ENCODE measurements around the gene TLR1. TPM values are rescaled to one million over a fixed set of nuclear protein-coding genes. Genes with fewer than 3 reads are reported as not detected.

Gene TLR1
- total RNA-seq, 3 donors from 2014 or later = 7.3 to 9.3 (median 7.7) TPM

DNA sequence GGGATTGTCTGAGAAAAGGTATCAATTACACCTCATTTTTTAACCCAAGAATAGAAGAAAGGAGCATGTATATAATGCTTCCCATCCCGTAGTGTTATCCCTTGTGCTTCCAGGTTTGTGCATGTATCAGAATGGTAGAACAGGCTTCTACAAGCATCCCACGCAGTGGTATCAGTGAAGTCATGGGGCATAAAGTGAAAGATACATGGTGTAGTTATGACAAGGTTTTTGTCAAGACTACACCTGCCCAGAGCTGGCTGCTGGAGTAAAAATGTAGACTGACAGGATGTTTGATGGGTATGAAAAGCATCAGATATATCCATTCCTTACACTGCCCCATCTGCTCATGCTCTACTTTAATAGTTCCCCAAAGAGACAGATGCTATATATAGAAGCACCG is 9.5 kb downstream of the TLR1 start:
- H3K4me1 ChIP-seq (ENCODE audit: low read depth) = no peaks in the 10 kb centered on the region
- no peak for DNase-seq
- no peak for ATAC-seq
- intact Hi-C loops (cut with DNase I, micrococcal nuclease) = no loop called here
- TF ChIP-seq, protein P1, sequence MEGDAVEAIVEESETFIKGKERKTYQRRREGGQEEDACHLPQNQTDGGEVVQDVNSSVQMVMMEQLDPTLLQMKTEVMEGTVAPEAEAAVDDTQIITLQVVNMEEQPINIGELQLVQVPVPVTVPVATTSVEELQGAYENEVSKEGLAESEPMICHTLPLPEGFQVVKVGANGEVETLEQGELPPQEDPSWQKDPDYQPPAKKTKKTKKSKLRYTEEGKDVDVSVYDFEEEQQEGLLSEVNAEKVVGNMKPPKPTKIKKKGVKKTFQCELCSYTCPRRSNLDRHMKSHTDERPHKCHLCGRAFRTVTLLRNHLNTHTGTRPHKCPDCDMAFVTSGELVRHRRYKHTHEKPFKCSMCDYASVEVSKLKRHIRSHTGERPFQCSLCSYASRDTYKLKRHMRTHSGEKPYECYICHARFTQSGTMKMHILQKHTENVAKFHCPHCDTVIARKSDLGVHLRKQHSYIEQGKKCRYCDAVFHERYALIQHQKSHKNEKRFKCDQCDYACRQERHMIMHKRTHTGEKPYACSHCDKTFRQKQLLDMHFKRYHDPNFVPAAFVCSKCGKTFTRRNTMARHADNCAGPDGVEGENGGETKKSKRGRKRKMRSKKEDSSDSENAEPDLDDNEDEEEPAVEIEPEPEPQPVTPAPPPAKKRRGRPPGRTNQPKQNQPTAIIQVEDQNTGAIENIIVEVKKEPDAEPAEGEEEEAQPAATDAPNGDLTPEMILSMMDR (IDR thresholded peaks at IDR 0.05) = no peak
- no peaks in the 10 kb centered on the region for H3K36me3 ChIP-seq (ENCODE audit: low read depth)
- no peaks in the 10 kb centered on the region for H3K9me3 ChIP-seq
- no peak overlapping the region for H3K4me3 ChIP-seq

DNA sequence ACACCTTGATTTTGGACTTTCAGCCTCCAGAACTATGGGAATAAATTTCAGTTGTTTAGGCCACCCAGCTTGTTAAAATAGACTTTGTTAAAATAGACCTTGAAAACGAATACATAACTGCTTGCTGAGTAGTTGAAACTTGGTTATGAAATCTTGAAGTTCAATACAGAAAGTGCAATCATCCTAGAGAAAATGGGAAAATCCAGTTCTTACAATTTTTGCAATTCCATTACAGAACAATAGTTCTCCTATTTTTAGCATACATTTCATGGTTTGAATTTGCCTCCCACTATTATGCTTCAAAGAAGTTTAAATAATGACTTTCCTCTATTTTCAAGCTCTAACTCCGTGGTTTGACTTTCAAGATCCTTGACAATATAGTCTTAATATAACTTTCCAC is 10.5 kb downstream of the TLR1 start:
- Histone ChIP-seq H3K4me3 (no peak overlapping the region), H3K36me3 (ENCODE audit: low read depth) (no peaks in the 10 kb centered on the region), H3K4me1 (ENCODE audit: low read depth) (no peaks in the 10 kb centered on the region), H3K9me3 (no peaks in the 10 kb centered on the region)
- intact Hi-C loops (cut with DNase I, micrococcal nuclease) = no loop called here
- ATAC-seq = no peak
- TF ChIP-seq, protein P1 (IDR thresholded peaks at IDR 0.05) = no peak
- no peak for DNase-seq

DNA sequence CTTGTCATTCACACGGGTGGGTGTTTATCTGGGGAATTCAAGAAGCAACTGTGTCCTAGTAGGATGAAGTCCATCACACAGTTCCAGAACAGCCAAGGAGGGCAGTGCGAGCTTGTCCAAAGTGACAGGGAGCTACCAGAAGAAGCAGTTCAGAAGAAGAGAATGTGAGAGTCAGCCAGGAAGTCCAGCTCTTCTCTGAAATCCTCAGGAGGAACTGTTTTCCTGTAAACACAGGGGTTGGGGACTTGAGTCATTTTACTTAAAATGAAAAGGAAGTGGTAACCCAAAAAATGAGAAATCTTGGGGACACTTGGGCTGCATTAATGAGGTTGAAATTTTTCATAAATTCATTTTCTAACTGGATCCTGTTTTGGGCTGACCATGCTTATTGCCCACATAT is 13.6 kb downstream of the TLR1 start:
- no peaks in the 10 kb centered on the region for H3K4me1 ChIP-seq (ENCODE audit: low read depth)
- H3K9me3 ChIP-seq = no peaks in the 10 kb centered on the region
- DNase-seq (no peak), ATAC-seq (no peak)
- intact Hi-C loops (cut with DNase I, micrococcal nuclease) = no loop called here
- TF ChIP-seq, protein P1 (IDR thresholded peaks at IDR 0.05) = no peak
- H3K4me3 ChIP-seq = no peak overlapping the region
- no peaks in the 10 kb centered on the region for H3K36me3 ChIP-seq (ENCODE audit: low read depth)

DNA sequence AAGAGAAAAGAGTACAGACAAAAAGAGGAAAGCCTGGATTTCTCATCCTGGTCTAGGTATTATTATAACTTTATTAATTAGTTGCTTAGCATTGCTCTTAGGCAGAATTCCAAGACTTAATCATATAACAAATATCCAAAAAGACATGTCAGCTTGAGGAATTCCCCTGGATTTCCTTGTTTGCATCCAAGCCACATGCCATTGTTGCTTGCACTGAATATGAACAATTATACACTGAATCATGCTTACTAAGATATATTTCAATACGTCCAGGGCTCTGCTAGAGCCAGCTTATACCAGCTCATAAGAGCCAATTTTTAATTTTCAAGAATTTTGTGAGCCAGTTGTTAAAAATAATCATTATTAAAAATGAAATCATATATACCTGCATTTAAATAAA is 16.3 kb downstream of the TLR1 start:
- no peaks in the 10 kb centered on the region for H3K9me3 ChIP-seq
- H3K36me3 ChIP-seq (ENCODE audit: low read depth) = no peaks in the 10 kb centered on the region
- ATAC-seq (no peak), DNase-seq (no peak)
- H3K4me1 ChIP-seq (ENCODE audit: low read depth) = no peaks in the 10 kb centered on the region
- TF ChIP-seq, protein P1 (IDR thresholded peaks at IDR 0.05) = no peak
- intact Hi-C loops (cut with DNase I, micrococcal nuclease) = no loop called here
- H3K4me3 ChIP-seq = no peak overlapping the region

DNA sequence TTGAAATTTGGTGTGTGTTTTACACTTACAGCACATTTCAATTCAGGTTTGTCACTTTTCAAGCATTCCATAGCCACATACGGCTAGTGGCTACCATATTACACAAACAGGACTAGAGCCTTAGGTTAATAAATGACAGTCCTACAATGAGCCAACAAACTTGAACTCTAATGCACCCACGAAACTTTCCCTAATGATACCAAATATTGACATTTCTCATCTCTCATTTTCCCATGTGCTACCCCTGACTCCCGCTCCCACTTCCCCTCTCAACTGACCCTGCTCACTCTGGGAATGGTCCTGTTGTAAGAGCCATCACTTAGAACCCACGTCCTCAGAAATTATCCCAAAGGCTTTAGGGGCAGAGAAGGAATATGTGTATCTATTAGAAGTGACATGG is 16.9 kb downstream of the TLR1 start:
- intact Hi-C loops (cut with DNase I, micrococcal nuclease) = no loop called here
- H3K4me3 ChIP-seq = no peak overlapping the region
- TF ChIP-seq, protein P1 (IDR thresholded peaks at IDR 0.05) = no peak
- ATAC-seq (no peak), DNase-seq (no peak)
- H3K4me1 ChIP-seq (ENCODE audit: low read depth) = no peaks in the 10 kb centered on the region
- H3K36me3 ChIP-seq (ENCODE audit: low read depth) = no peaks in the 10 kb centered on the region
- no peaks in the 10 kb centered on the region for H3K9me3 ChIP-seq

DNA sequence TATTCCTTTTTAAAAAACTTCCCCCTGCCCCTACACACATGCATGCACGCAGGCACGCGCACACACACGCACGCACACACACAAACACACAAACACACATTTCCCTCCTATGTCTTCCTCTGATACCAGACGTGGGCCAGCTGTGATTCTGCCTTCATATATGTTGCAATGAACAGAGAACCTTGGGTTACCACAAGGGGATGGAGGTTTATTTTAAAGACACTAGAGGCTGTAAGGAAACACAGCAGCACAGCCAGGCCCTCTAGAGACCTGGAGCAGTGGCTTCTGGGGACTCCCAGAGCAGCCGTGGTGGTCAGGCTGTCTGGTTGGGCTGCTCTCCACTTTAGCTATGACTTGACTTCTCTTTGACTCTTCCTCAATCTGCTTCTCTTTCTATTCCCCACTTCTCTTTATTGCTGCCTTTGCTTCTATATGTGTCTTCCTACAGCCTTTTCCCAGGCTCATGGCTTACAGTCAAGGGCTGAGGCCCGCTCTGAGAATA is 18.6 kb downstream of the TLR1 start:
- H3K4me3 ChIP-seq = no peak overlapping the region
- no peaks in the 10 kb centered on the region for H3K4me1 ChIP-seq (ENCODE audit: low read depth)
- H3K9me3 ChIP-seq = no peaks in the 10 kb centered on the region
- ATAC-seq (peak; percentile 56), DNase-seq (no peak)
- intact Hi-C loops (cut with DNase I, micrococcal nuclease) = no loop called here
- no peaks in the 10 kb centered on the region for H3K36me3 ChIP-seq (ENCODE audit: low read depth)
- TF ChIP-seq, protein P1 (IDR thresholded peaks at IDR 0.05) = no peak

Measured in mucosa of descending colon (tissue), 3 donors.